Measurements from ENCODE around the gene SCFD2.

DNA sequence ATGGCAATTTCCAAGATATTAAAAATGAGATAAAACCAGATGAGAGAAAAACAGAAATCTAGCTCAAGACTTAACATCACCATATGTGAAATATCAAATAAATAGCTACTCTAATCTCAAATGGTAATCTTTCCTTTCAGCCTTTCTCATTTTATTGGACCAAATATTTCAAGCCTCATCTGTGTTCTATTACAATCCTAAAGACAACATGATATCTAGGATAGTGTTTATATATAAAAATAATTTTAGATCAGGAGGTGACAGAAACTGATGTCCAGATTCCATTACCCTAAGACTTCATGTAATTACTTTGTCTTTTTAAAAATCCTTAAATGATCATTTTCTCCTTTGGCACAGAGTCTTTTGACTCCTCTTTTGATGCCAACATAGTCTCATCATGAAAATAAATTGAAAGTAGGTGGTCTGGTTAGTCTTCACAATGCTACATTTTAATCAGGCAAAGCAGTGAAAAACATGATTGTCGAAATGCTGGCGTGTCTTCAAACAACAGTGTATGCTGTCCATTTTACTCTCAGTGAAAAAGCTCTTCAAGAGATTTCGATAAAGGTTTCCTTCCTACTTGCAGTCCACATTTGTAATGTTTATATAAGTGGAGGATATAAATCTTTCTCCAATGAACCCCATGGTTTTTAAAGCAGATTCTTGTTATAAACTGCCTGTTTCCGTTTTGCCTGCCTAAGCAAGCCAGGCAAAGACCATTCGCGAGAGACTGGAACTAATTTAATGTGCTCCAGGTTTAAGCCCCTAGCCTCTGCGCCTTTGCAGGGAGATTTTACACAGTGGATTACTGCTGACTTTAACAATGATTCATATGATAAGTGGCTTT, 169.8 kb downstream of the SCFD2 start:
- TF ChIP-seq, protein P1, sequence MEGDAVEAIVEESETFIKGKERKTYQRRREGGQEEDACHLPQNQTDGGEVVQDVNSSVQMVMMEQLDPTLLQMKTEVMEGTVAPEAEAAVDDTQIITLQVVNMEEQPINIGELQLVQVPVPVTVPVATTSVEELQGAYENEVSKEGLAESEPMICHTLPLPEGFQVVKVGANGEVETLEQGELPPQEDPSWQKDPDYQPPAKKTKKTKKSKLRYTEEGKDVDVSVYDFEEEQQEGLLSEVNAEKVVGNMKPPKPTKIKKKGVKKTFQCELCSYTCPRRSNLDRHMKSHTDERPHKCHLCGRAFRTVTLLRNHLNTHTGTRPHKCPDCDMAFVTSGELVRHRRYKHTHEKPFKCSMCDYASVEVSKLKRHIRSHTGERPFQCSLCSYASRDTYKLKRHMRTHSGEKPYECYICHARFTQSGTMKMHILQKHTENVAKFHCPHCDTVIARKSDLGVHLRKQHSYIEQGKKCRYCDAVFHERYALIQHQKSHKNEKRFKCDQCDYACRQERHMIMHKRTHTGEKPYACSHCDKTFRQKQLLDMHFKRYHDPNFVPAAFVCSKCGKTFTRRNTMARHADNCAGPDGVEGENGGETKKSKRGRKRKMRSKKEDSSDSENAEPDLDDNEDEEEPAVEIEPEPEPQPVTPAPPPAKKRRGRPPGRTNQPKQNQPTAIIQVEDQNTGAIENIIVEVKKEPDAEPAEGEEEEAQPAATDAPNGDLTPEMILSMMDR (IDR thresholded peaks at IDR 0.05; ENCODE audit: low read length): no peak
- no peak for TF ChIP-seq EZH2 (IDR thresholded peaks at IDR 0.05; ENCODE audit: borderline replicate concordance, low read length)
